Neural cell (in vitro differentiated cells): ENCODE measurements around the gene CDH16. TPM values are rescaled to one million over a fixed set of nuclear protein-coding genes. Genes with fewer than 3 reads are reported as not detected.

Source experiments
- H2AFZ ChIP-seq: fragments of 200-600, 300-800 bp; sonication (generic), shearing (Covaris generic); 2 replicates; pipeline ENCODE4 v1.6.0; 2014; ENCODE audit warnings: low read depth, mild to moderate bottlenecking, antibody characterized with exemption, low read length, moderate library complexity
- H3F3A ChIP-seq: fragments of 200-600 bp; shearing (Covaris generic); 2 replicates; pipeline ENCODE4 v1.6.1; 2016; ENCODE audit warnings: mild to moderate bottlenecking, moderate library complexity, mixed read lengths, antibody characterized with exemption, low read length; ENCODE audit not compliant: insufficient read depth, poor library complexity, severe bottlenecking
- H3K27ac ChIP-seq: fragments of 200-600, 300-800 bp; sonication (generic), shearing (Covaris generic); 2 replicates; pipeline ENCODE4 v1.5.1; 2014; ENCODE audit warnings: mild to moderate bottlenecking, low read length, moderate library complexity
- H3K27me3 ChIP-seq: fragments of 300-800, 200-600 bp; sonication (generic), shearing (Covaris generic); 2 replicates; pipeline ENCODE4 v1.6.0; 2014; ENCODE audit warnings: mild to moderate bottlenecking, low read depth, low read length, moderate library complexity; ENCODE audit not compliant: insufficient read depth
- H3K36me3 ChIP-seq: fragments of 300-800, 200-600 bp; sonication (generic), shearing (Covaris generic); 2 replicates; pipeline ENCODE4 v1.5.1; 2014; ENCODE audit warnings: mild to moderate bottlenecking, antibody characterized with exemption, low read length, moderate library complexity; ENCODE audit not compliant: insufficient read depth
- H3K4me2 ChIP-seq: fragments of 300-800, 200-600 bp; sonication (generic), shearing (Covaris generic); 2 replicates; pipeline ENCODE4 v1.6.0; 2014; ENCODE audit warnings: mild to moderate bottlenecking, low read length
- H3K4me3 ChIP-seq: fragments of 300-800, 200-600 bp; sonication (generic), shearing (Covaris generic); 2 replicates; pipeline ENCODE4 v1.5.1; 2014; ENCODE audit warnings: mild to moderate bottlenecking, low read length, moderate library complexity
- H3K79me2 ChIP-seq: fragments of 200-600 bp; shearing (Covaris generic); replicated peaks from 2 replicates; pipeline ENCODE4 v1.6.0; 2014; ENCODE audit warnings: mild to moderate bottlenecking, low read length, moderate library complexity; ENCODE audit not compliant: insufficient read depth
- H3K9ac ChIP-seq: fragments of 300-800, 200-600 bp; sonication (generic), shearing (Covaris generic); 2 replicates; pipeline ENCODE4 v1.6.1; 2016; ENCODE audit warnings: mild to moderate bottlenecking, low read length, mixed read lengths
- H3K9me2 ChIP-seq: fragments of 200-600 bp; shearing (Covaris generic); 2 replicates; pipeline ENCODE4 v1.6.1; 2016; ENCODE audit warnings: mild to moderate bottlenecking, low read length, mixed read lengths; ENCODE audit not compliant: insufficient read depth
- H3K9me3 ChIP-seq: fragments of 200-600, 300-800 bp; sonication (generic), shearing (Covaris generic); 2 replicates; pipeline ENCODE4 v1.6.1; 2016; ENCODE audit warnings: mild to moderate bottlenecking, mixed run types, low read length, moderate library complexity, mixed read lengths
- H4K20me1 ChIP-seq: fragments of 200-600 bp; shearing (Covaris generic); 2 replicates; pipeline ENCODE4 v1.6.1; 2016; ENCODE audit warnings: mild to moderate bottlenecking, mixed run types; ENCODE audit not compliant: insufficient read depth
- EP300 ChIP-seq: fragments of 450-650 bp; conservative IDR thresholded peaks from 2 replicates; pipeline ENCODE4 v1.6.1; 2014; ENCODE audit warnings: antibody characterized with exemption, mild to moderate bottlenecking, moderate library complexity; ENCODE audit not compliant: poor library complexity, severe bottlenecking
- EZH2 ChIP-seq: fragments of 200-600, 300-800 bp; shearing (Covaris generic), sonication (generic); IDR thresholded peaks from 2 replicates; pipeline ENCODE4 v1.6.1; 2014; ENCODE audit warnings: antibody characterized with exemption, low read length, borderline replicate concordance, mild to moderate bottlenecking; ENCODE audit not compliant: insufficient read depth, poor library complexity, severe bottlenecking
- MXI1 ChIP-seq: fragments of 450-650 bp; conservative IDR thresholded peaks from 2 replicates; pipeline ENCODE4 v1.6.1; 2014; ENCODE audit warnings: antibody characterized with exemption, mild to moderate bottlenecking; ENCODE audit not compliant: poor library complexity, severe bottlenecking
- RAD21 ChIP-seq: fragments of 450-650 bp; conservative IDR thresholded peaks from 2 replicates; pipeline ENCODE4 v1.6.1; 2014; ENCODE audit warnings: antibody characterized with exemption, mild to moderate bottlenecking, moderate library complexity
- REST ChIP-seq: IDR thresholded peaks from 2 replicates; pipeline ENCODE4 v1.6.1; 2012; ENCODE audit warnings: borderline replicate concordance
- polyA plus RNA-seq: library from polyadenylated mRNA; depleted of rRNA; stranded (reverse); fragments of >200 nt; gene quantifications from 2 replicates; pipeline ENCODE4 v1.2.3, GENCODE V29; 2014
- TF ChIP-seq, protein P1 (sequence below): fragments of 450-650 bp; IDR thresholded peaks from 2 replicates; pipeline ENCODE4 v1.5.1; 2014; ENCODE audit warnings: antibody characterized with exemption, mild to moderate bottlenecking, moderate library complexity; ENCODE audit not compliant: poor library complexity, severe bottlenecking

Gene CDH16
- polyA plus RNA-seq, 1 donor from 2014 or later: not detected

- no peak within 1 kb of the TSS for H3K27ac ChIP-seq
- no peak for TF ChIP-seq EP300
- TF ChIP-seq REST: no peak
- no peak for TF ChIP-seq RAD21
- TF ChIP-seq MXI1: no peak
- no peak for TF ChIP-seq EZH2
- no peak within 1 kb of the TSS for H3K4me2 ChIP-seq
- H3K27me3 ChIP-seq: peaks cover 35% of the 10 kb centered on the region
- no peaks in the 10 kb centered on the region for H3K9me3 ChIP-seq
- no peaks in the 10 kb centered on the region for H3F3A ChIP-seq
- peak within 1 kb of the TSS; percentile 13 for H3K9ac ChIP-seq
- no peaks in the 10 kb centered on the region for H3K36me3 ChIP-seq
- peak within 1 kb of the TSS; percentile 46 for H3K4me3 ChIP-seq
- H4K20me1 ChIP-seq: no peaks in the 10 kb centered on the region
- H3K79me2 ChIP-seq: no peaks in the 10 kb centered on the region
- H2AFZ ChIP-seq: no peak within 1 kb of the TSS
- no peaks in the 10 kb centered on the region for H3K9me2 ChIP-seq
These were observed 6.7 kb upstream of the CDH16 start, which contains the start of gene RRAD for GRCh38 chr16:66925322-66925840. TSS of gene RRAD (minus strand) at chr16:66925535. CDS start at chr16:66925179, 356 bp downstream.

GRCh38 chr16:66924527-66925321, 6.0 kb upstream of the CDH16 start:
- Histone ChIP-seq H3K79me2 (no peaks in the 10 kb centered on the region), H3K27me3 (peaks cover 35% of the 10 kb centered on the region), H3K27ac (no peak overlapping the region), H3F3A (no peaks in the 10 kb centered on the region), H3K9me3 (no peaks in the 10 kb centered on the region), H3K4me3 (peak overlapping the region; percentile 37), H3K9me2 (no peaks in the 10 kb centered on the region), H4K20me1 (no peaks in the 10 kb centered on the region), H3K4me2 (no peak overlapping the region), H3K36me3 (no peaks in the 10 kb centered on the region), H2AFZ (no peak overlapping the region), H3K9ac (no peak overlapping the region)
- TF ChIP-seq, protein P1, sequence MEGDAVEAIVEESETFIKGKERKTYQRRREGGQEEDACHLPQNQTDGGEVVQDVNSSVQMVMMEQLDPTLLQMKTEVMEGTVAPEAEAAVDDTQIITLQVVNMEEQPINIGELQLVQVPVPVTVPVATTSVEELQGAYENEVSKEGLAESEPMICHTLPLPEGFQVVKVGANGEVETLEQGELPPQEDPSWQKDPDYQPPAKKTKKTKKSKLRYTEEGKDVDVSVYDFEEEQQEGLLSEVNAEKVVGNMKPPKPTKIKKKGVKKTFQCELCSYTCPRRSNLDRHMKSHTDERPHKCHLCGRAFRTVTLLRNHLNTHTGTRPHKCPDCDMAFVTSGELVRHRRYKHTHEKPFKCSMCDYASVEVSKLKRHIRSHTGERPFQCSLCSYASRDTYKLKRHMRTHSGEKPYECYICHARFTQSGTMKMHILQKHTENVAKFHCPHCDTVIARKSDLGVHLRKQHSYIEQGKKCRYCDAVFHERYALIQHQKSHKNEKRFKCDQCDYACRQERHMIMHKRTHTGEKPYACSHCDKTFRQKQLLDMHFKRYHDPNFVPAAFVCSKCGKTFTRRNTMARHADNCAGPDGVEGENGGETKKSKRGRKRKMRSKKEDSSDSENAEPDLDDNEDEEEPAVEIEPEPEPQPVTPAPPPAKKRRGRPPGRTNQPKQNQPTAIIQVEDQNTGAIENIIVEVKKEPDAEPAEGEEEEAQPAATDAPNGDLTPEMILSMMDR: peak; percentile 42
- no peak for TF ChIP-seq EZH2
